22Rv1 (cell line): ENCODE data around the gene TNIP1.

Source experiments
- CTCF ChIP-seq: fragments of 450-650 bp; IDR thresholded peaks from 2 replicates; pipeline ENCODE4 v1.5.1; 2017; ENCODE audit warnings: mild to moderate bottlenecking
- ZFX ChIP-seq: fragments of 450-650 bp; IDR thresholded peaks from 2 replicates; pipeline ENCODE4 v1.6.1; 2017; ENCODE audit warnings: antibody characterized with exemption, borderline replicate concordance

GRCh38 chr5:151110992-151111391 is 30.2 kb upstream of the TNIP1 start:
- no peak for TF ChIP-seq CTCF
- no peak for TF ChIP-seq ZFX
